ENCODE results near the gene MIGA1.

- TF ChIP-seq TAF1 (IDR thresholded peaks at IDR 0.05; ENCODE audit: borderline replicate concordance, low read depth, low read length) (no peak), POLR2AphosphoS5 (IDR thresholded peaks at IDR 0.05; ENCODE audit: low read depth, low read length) (no peak), POLR2A (IDR thresholded peaks at IDR 0.05; ENCODE audit: low read depth, low read length) (no peak)
Measured at GRCh38 chr1:77781683-77782082, 2.2 kb downstream of the MIGA1 start.
